Lower leg skin (tissue), 3 donors: ENCODE data around the gene CHTF18.

ENCODE experiments used
- CTCF ChIP-seq, 3 donors: fragments of 450-650 bp; IDR thresholded peaks; one replicate each; pipeline ENCODE4 v1.5.1; 2016; ENCODE audit warnings: antibody characterized with exemption in 3 of 3, mild to moderate bottlenecking in 3 of 3, moderate library complexity in 2 of 3
- POLR2A ChIP-seq, 2 donors: fragments of 450-650 bp; IDR thresholded peaks; one replicate each; pipeline ENCODE4 v1.6.1; 2016 to 2017; ENCODE audit warnings: antibody characterized with exemption in 2 of 2, mild to moderate bottlenecking in 1 of 2, moderate library complexity in 1 of 2

DNA sequence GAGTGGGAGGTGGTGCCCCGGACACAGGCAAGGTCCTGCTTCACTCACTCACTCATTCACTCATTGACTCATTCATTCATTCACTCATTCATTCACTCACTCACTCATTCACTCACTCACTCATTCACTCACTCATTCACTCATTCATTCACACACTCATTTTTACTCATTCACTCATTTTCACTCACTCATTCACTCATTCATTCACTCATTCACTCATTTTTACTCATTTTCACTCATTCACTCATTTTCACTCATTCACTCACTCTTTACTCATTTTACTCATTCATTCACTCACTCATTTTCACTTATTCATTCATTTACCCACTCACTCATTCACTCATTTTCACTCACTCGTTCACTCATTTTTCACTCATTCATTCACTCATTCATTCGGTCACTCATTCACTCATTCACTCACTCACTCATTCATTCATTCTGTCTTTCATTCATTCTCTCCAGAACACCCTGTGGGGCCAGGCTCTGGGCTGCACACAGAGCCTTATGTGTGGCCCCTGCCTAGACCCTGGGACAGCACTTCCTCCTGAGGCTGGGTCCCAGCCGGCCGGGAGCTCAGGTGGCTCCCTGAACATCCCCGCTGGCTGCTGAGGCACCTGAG is 9.4 kb upstream of the CHTF18 start:
- no peak for TF ChIP-seq CTCF (IDR thresholded peaks at IDR 0.05)
- TF ChIP-seq POLR2A (IDR thresholded peaks at IDR 0.05): no peak
